IMR-90 (cell line): ENCODE measurements around the gene SYT17. TPM values are rescaled to one million over a fixed set of nuclear protein-coding genes. Genes with fewer than 3 reads are reported as not detected.

ENCODE experiments used
- ATAC-seq: fragments of 200-7000 bp; cut with Tn5 transposase; 2 replicates; pipeline ENCODE4 v1.9.1; 2020; ENCODE audit warnings: low read depth, mild to moderate bottlenecking, moderate library complexity
- BruUV-seq: library from RNA; stranded (reverse); fragments of 400-500 nt; replicated peaks from 2 replicates; lab custom pipeline; 2021; lab: Mats Ljungman, UMichigan
- CTCF ChIA-PET: fragments of 300-600 bp; formaldehyde crosslinking; extraction: SDS; loops from one replicate; lab custom pipeline; 2021; ENCODE audit warnings: antibody characterized with exemption; lab: Yijun Ruan, JAX
- POLR2A ChIA-PET: fragments of 300-600 bp; sonication (Branson Sonifier 250); formaldehyde crosslinking; loops from one replicate; lab custom pipeline; 2022; ENCODE audit warnings: antibody characterized with exemption; ENCODE audit not compliant: unreplicated experiment; lab: Charles Lee
- DNase-seq: peaks from one replicate; pipeline ENCODE4 v3.0.0; 2013
- H2AFZ ChIP-seq: replicated peaks from 2 replicates; pipeline ENCODE3; 2013; ENCODE audit warnings: low read length, mild to moderate bottlenecking; ENCODE audit not compliant: poor library complexity
- H2AK5ac ChIP-seq: 2 replicates; pipeline ENCODE4 v1.6.1; 2013; ENCODE audit warnings: low read depth, low read length, inconsistent platforms
- H2AK9ac ChIP-seq: replicated peaks from 2 replicates; pipeline ENCODE3; 2013; ENCODE audit warnings: mild to moderate bottlenecking, low read depth, low read length, moderate library complexity; ENCODE audit not compliant: poor library complexity
- H2BK120ac ChIP-seq: 2 replicates; pipeline ENCODE4 v1.6.1; 2013; ENCODE audit warnings: low read depth, low read length, inconsistent platforms
- H2BK15ac ChIP-seq: 3 replicates; pipeline ENCODE4 v1.6.1; 2013; ENCODE audit warnings: low read depth, low read length, inconsistent platforms
- H2BK20ac ChIP-seq: 2 replicates; pipeline ENCODE4 v1.6.1; 2013; ENCODE audit warnings: low read depth, mild to moderate bottlenecking, inconsistent platforms, low read length, moderate library complexity
- H2BK5ac ChIP-seq: 2 replicates; pipeline ENCODE4 v1.6.1; 2013; ENCODE audit warnings: mild to moderate bottlenecking, low read depth, low read length, inconsistent platforms; ENCODE audit not compliant: poor library complexity, severe bottlenecking
- H3K14ac ChIP-seq: replicated peaks from 2 replicates; pipeline ENCODE4 v1.6.1; 2013; ENCODE audit warnings: low read depth, low read length, inconsistent platforms
- H3K18ac ChIP-seq: 2 replicates; pipeline ENCODE4 v1.6.1; 2013; ENCODE audit warnings: low read depth, low read length, control low read depth
- H3K23ac ChIP-seq: 2 replicates; pipeline ENCODE4 v1.6.1; 2013; ENCODE audit warnings: low read depth, low read length, inconsistent platforms
- H3K27ac ChIP-seq: 2 replicates; pipeline ENCODE4 v1.5.1; 2013; ENCODE audit warnings: mild to moderate bottlenecking, control low read depth, low read length; ENCODE audit not compliant: insufficient read depth
- H3K27me3 ChIP-seq: 2 replicates; pipeline ENCODE4 v1.6.1; 2013; ENCODE audit warnings: low read length; ENCODE audit not compliant: control insufficient read depth, insufficient read depth
- H3K36me3 ChIP-seq: 2 replicates; pipeline ENCODE4 v1.6.1; 2013; ENCODE audit warnings: low read length, mixed read lengths; ENCODE audit not compliant: control insufficient read depth, insufficient read depth
- H3K4ac ChIP-seq: 2 replicates; pipeline ENCODE4 v1.6.1; 2013; ENCODE audit warnings: low read depth, low read length, inconsistent platforms
- H3K4me1 ChIP-seq: 2 replicates; pipeline ENCODE4 v1.6.1; 2013; ENCODE audit warnings: low read length, mixed read lengths; ENCODE audit not compliant: control insufficient read depth, insufficient read depth
- H3K4me2 ChIP-seq: 2 replicates; pipeline ENCODE4 v1.6.1; 2013; ENCODE audit warnings: low read depth, mild to moderate bottlenecking, control low read depth, low read length, moderate library complexity
- H3K4me3 ChIP-seq: 2 replicates; pipeline ENCODE4 v1.5.1; 2013; ENCODE audit warnings: low read depth, mild to moderate bottlenecking, control low read depth, low read length, moderate library complexity; ENCODE audit not compliant: insufficient read depth
- H3K56ac ChIP-seq: 2 replicates; pipeline ENCODE4 v1.6.1; 2013; ENCODE audit warnings: low read length, inconsistent platforms; ENCODE audit not compliant: insufficient read depth; ENCODE audit errors: extremely low read depth
- H3K79me1 ChIP-seq, 2 experiments: 2 replicates each; pipeline ENCODE4 v1.6.1; 2013; ENCODE audit warnings: low read length in 2 of 2, inconsistent platforms in 1 of 2, low read depth in 1 of 2
- H3K9ac ChIP-seq: 2 replicates; pipeline ENCODE4 v1.6.1; 2013; ENCODE audit warnings: low read depth, low read length, control low read depth
- H3K9me1 ChIP-seq: 2 replicates; pipeline ENCODE4 v1.6.1; 2013; ENCODE audit warnings: low read length, inconsistent platforms; ENCODE audit not compliant: insufficient read depth
- H3K9me3 ChIP-seq: 2 replicates; pipeline ENCODE4 v1.6.1; 2013; ENCODE audit warnings: low read length; ENCODE audit not compliant: control insufficient read depth, insufficient read depth
- H4K20me1 ChIP-seq: 2 replicates; pipeline ENCODE4 v1.6.1; 2013; ENCODE audit warnings: low read length, inconsistent platforms; ENCODE audit not compliant: insufficient read depth
- H4K5ac ChIP-seq: 2 replicates; pipeline ENCODE4 v1.6.1; 2013; ENCODE audit warnings: mild to moderate bottlenecking, low read depth, low read length, control low read depth
- H4K8ac ChIP-seq, 2 experiments: 2 replicates each; pipeline ENCODE4 v1.6.1; 2013; ENCODE audit warnings: low read depth in 2 of 2, low read length in 2 of 2, control low read depth in 1 of 2, inconsistent platforms in 1 of 2
- H4K91ac ChIP-seq: 2 replicates; pipeline ENCODE4 v1.6.1; 2013; ENCODE audit warnings: low read depth, low read length, inconsistent platforms; ENCODE audit not compliant: insufficient read depth
- BHLHE40 ChIP-seq: fragments of 150-350 bp; IDR thresholded peaks from 2 replicates; pipeline ENCODE4 v1.6.1; 2016; ENCODE audit warnings: mild to moderate bottlenecking, low read depth, low read length
- CEBPB ChIP-seq: IDR thresholded peaks from 2 replicates; pipeline ENCODE4 v1.6.1; 2012; ENCODE audit warnings: low read depth, low read length, improper control_type of control experiment
- CHD1 ChIP-seq: IDR thresholded peaks from 2 replicates; pipeline ENCODE4 v1.6.1; 2012; ENCODE audit warnings: low read depth, low read length, improper control_type of control experiment
- FOS ChIP-seq: fragments of 150-350 bp; IDR thresholded peaks from 2 replicates; pipeline ENCODE4 v1.6.1; 2016; ENCODE audit warnings: low read depth, low read length
- MAZ ChIP-seq: IDR thresholded peaks from 2 replicates; pipeline ENCODE4 v1.6.1; 2012; ENCODE audit warnings: low read depth, mild to moderate bottlenecking, low read length, improper control_type of control experiment, moderate library complexity, borderline replicate concordance
- MXI1 ChIP-seq: IDR thresholded peaks from 2 replicates; pipeline ENCODE4 v1.6.1; 2012; ENCODE audit warnings: low read depth, mild to moderate bottlenecking, low read length, moderate library complexity, borderline replicate concordance
- NFE2L2 ChIP-seq: fragments of 150-350 bp; IDR thresholded peaks from 2 replicates; pipeline ENCODE4 v1.6.1; 2016; ENCODE audit warnings: low read depth, mild to moderate bottlenecking, low read length
- POLR2A ChIP-seq: IDR thresholded peaks from 2 replicates; pipeline ENCODE4 v1.6.1; 2012; ENCODE audit warnings: mild to moderate bottlenecking, low read depth, low read length
- RAD21 ChIP-seq: IDR thresholded peaks from 2 replicates; pipeline ENCODE4 v1.6.1; 2012; ENCODE audit warnings: low read length, improper control_type of control experiment
- RCOR1 ChIP-seq: IDR thresholded peaks from 2 replicates; pipeline ENCODE4 v1.6.1; 2012; ENCODE audit warnings: mild to moderate bottlenecking, low read length, improper control_type of control experiment; ENCODE audit not compliant: insufficient replicate concordance
- RFX5 ChIP-seq: IDR thresholded peaks from 2 replicates; pipeline ENCODE4 v1.8.0; 2012; ENCODE audit warnings: low read depth, mild to moderate bottlenecking, low read length, moderate library complexity
- SMC3 ChIP-seq: fragments of 150-350 bp; IDR thresholded peaks from 2 replicates; pipeline ENCODE4 v1.6.1; 2016; ENCODE audit warnings: low read depth, mild to moderate bottlenecking, antibody characterized with exemption, low read length, moderate library complexity
- WGBS, 2 experiments: methylation state at CpG; one replicate each; pipeline versions ENCODE4 v1.1.5 to v1.1.7; 2013; ENCODE audit warnings: missing lambda C conversion rate in 2 of 2; ENCODE audit not compliant: insufficient read length in 1 of 2; ENCODE audit errors: extremely low coverage in 2 of 2; 5-methylcytosine and 5-hydroxymethylcytosine counted together
- dilution Hi-C: fragments of 300-500 bp; cut with HindIII; formaldehyde crosslinking; loops from one replicate; pipeline ENCODE4 v1.14.3; 2018; ENCODE audit warnings: low sequenced_read_pairs; ENCODE audit not compliant: unreplicated experiment
- in situ Hi-C: fragments of 300-500 bp; cut with MboI; formaldehyde crosslinking; loops from 3 replicates; pipeline ENCODE4 v1.14.3; 2019; ENCODE audit warnings: low sequenced_read_pairs, inconsistent platforms, mixed read lengths
- intact Hi-C: fragments of 100-400 bp; cut with micrococcal nuclease; formaldehyde crosslinking; loops from 2 replicates; pipeline ENCODE4 v1.10.0; 2022
- polyA plus RNA-seq, 3 experiments: library from polyadenylated mRNA; depleted of rRNA; stranded (reverse); fragments of >200 nt; gene quantifications; 2 replicates each; pipeline ENCODE4 v1.2.3, GENCODE V29; 2012; ENCODE audit warnings: low replicate concordance in 1 of 3
- total RNA-seq: library from RNA; depleted of rRNA; stranded (reverse); fragments of >200 nt; gene quantifications from 2 replicates; pipeline ENCODE4 v1.2.3, GENCODE V29; 2012
- TF ChIP-seq, protein P1 (sequence below): fragments of 150-350 bp; IDR thresholded peaks from 2 replicates; pipeline ENCODE4 v1.6.1; 2017; ENCODE audit warnings: mild to moderate bottlenecking, antibody characterized with exemption, low read length, low read depth
- TF ChIP-seq, protein P2 (sequence below): fragments of 150-350 bp; IDR thresholded peaks from 2 replicates; pipeline ENCODE4 v1.6.1; 2016; ENCODE audit warnings: low read depth, mild to moderate bottlenecking, low read length, moderate library complexity, borderline replicate concordance
- TF ChIP-seq, protein P3 (sequence below): conservative IDR thresholded peaks from 2 replicates; pipeline ENCODE4 v1.5.1; 2012; ENCODE audit warnings: mild to moderate bottlenecking, low read depth, low read length, improper control_type of control experiment

The SYT17 gene
- total and polyA plus RNA-seq, 2 of the 4 experiments (the other 2 are of a cell fraction) = not detected

DNA sequence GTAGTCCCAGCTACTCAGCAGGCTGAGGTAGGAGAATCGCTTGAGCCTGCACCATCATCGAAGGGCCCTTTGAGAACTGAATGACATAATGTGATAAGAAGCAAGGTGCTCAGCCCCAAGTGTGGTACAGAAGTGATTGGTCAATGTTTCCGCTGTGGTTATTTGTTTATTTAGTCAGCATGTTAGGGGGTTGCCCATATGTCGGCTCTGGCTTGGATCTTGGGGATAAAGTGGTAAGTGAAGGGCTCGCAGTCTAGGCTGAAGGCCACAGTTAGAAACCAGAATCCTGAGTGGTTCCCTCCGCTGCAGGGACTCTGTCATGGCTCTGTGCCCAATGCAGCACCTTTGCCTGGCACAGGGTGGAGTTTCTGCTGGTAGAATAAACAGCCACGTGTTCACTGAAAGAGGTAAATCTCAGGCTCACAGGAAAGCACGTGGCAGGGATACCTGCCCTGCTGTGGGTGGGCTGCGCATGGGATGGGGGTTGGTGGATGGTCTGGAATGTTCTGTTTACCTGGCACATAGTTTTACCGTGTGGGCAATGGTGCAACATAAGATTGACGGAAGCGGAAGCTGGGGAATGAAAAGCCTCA, 35.4 kb downstream of the SYT17 start:
- no peaks in the 10 kb centered on the region for H3K27me3 ChIP-seq
- POLR2A ChIA-PET = no interaction called here
- no peak overlapping the region for H2AFZ ChIP-seq
- H4K91ac ChIP-seq = no peak overlapping the region
- BruUV-seq = no TSS peak
- DNase-seq = no peak
- no peak overlapping the region for H2AK9ac ChIP-seq
- no peak overlapping the region for H2BK15ac ChIP-seq
- intact Hi-C loops = no loop called here
- H3K14ac ChIP-seq = no peak overlapping the region
- H3K9me1 ChIP-seq = no peaks in the 10 kb centered on the region
- H3K27ac ChIP-seq = no peak overlapping the region
- H3K36me3 ChIP-seq = no peaks in the 10 kb centered on the region
- peaks cover 6% of the 10 kb centered on the region for H3K9me3 ChIP-seq
- H3K56ac ChIP-seq = no peak overlapping the region
- H2BK120ac ChIP-seq = no peak overlapping the region
- WGBS, 2 experiments = 80% methylated on average over 2 of the region's 12 CpGs; no CpG with 5 or more reads in 1 of the 2 experiments
- no peaks in the 10 kb centered on the region for H3K79me1 ChIP-seq
- no peak overlapping the region for H3K4me2 ChIP-seq
- CTCF ChIA-PET = no interaction called here
- no peak overlapping the region for H3K4me3 ChIP-seq
- H2AK5ac ChIP-seq = no peak overlapping the region
- no peaks in the 10 kb centered on the region for H4K20me1 ChIP-seq
- H3K4ac ChIP-seq = no peak overlapping the region
- in situ Hi-C loops = no loop called here
- H2BK5ac ChIP-seq = no peak overlapping the region
- H3K23ac ChIP-seq = no peak overlapping the region
- no peak overlapping the region for H4K5ac ChIP-seq
- no peak overlapping the region for H3K9ac ChIP-seq
- no peak overlapping the region for H2BK20ac ChIP-seq
- dilution Hi-C loops = no loop called here
- no peaks in the 10 kb centered on the region for H3K4me1 ChIP-seq
- TF ChIP-seq POLR2A = no peak
- TF ChIP-seq, protein P1, sequence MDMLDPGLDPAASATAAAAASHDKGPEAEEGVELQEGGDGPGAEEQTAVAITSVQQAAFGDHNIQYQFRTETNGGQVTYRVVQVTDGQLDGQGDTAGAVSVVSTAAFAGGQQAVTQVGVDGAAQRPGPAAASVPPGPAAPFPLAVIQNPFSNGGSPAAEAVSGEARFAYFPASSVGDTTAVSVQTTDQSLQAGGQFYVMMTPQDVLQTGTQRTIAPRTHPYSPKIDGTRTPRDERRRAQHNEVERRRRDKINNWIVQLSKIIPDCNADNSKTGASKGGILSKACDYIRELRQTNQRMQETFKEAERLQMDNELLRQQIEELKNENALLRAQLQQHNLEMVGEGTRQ = no peak
- TF ChIP-seq RFX5 = no peak
- no peak for TF ChIP-seq FOS
- TF ChIP-seq MAZ = no peak
- TF ChIP-seq, protein P2, sequence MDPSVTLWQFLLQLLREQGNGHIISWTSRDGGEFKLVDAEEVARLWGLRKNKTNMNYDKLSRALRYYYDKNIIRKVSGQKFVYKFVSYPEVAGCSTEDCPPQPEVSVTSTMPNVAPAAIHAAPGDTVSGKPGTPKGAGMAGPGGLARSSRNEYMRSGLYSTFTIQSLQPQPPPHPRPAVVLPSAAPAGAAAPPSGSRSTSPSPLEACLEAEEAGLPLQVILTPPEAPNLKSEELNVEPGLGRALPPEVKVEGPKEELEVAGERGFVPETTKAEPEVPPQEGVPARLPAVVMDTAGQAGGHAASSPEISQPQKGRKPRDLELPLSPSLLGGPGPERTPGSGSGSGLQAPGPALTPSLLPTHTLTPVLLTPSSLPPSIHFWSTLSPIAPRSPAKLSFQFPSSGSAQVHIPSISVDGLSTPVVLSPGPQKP = no peak
- no peak for TF ChIP-seq RCOR1
- no peak for TF ChIP-seq RAD21
- TF ChIP-seq CEBPB = no peak
- TF ChIP-seq, protein P3, sequence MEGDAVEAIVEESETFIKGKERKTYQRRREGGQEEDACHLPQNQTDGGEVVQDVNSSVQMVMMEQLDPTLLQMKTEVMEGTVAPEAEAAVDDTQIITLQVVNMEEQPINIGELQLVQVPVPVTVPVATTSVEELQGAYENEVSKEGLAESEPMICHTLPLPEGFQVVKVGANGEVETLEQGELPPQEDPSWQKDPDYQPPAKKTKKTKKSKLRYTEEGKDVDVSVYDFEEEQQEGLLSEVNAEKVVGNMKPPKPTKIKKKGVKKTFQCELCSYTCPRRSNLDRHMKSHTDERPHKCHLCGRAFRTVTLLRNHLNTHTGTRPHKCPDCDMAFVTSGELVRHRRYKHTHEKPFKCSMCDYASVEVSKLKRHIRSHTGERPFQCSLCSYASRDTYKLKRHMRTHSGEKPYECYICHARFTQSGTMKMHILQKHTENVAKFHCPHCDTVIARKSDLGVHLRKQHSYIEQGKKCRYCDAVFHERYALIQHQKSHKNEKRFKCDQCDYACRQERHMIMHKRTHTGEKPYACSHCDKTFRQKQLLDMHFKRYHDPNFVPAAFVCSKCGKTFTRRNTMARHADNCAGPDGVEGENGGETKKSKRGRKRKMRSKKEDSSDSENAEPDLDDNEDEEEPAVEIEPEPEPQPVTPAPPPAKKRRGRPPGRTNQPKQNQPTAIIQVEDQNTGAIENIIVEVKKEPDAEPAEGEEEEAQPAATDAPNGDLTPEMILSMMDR = no peak
- TF ChIP-seq BHLHE40 = no peak
- TF ChIP-seq CHD1 = no peak
- no peak for TF ChIP-seq MXI1
- no peak for TF ChIP-seq SMC3
- TF ChIP-seq NFE2L2 = no peak
- no peak for ATAC-seq
- no peak overlapping the region for H4K8ac ChIP-seq
- H3K18ac ChIP-seq = no peak overlapping the region
